ENCODE data around the gene RAB2B. TPM values are rescaled to one million over a fixed set of nuclear protein-coding genes. Genes with fewer than 3 reads are reported as not detected.

The RAB2B gene
- total RNA-seq, 3 donors from 2014 or later (not counting 1 experiment from before 2014, with no cell fraction given): 43.3 to 64.7 (median 50.9) TPM

GRCh38 chr14:21414137-21414631 lies 62.6 kb downstream of the RAB2B start:
- ATAC-seq (no peak), DNase-seq (no peak)
- no peaks in the 10 kb centered on the region for H3K4me1 ChIP-seq (ENCODE audit: control insufficient read depth, insufficient read depth, low read length)
- no peak overlapping the region for H3K4me3 ChIP-seq (ENCODE audit: low read length)
- H3K36me3 ChIP-seq (ENCODE audit: control insufficient read depth, insufficient read depth, low read length): peaks cover 73% of the 10 kb centered on the region
- no peaks in the 10 kb centered on the region for H3K27me3 Mint-ChIP-seq (ENCODE audit: low read depth in 2 of 2)
- no peaks in the 10 kb centered on the region for H3K4me1 Mint-ChIP-seq
- H3K4me3 Mint-ChIP-seq: no peak overlapping the region
- intact Hi-C loops (cut with micrococcal nuclease): no loop called here
- H3K27ac ChIP-seq (ENCODE audit: low read length): no peak overlapping the region
- no peak overlapping the region for H3K27ac Mint-ChIP-seq
- TF ChIP-seq CTCF (IDR thresholded peaks at IDR 0.05): no peak
- no peaks in the 10 kb centered on the region for H3K27me3 ChIP-seq (ENCODE audit: control insufficient read depth, insufficient read depth, low read length)
- no peaks in the 10 kb centered on the region for H3K9me3 ChIP-seq (ENCODE audit: control insufficient read depth, insufficient read depth, low read length)
- H3K9me3 Mint-ChIP-seq: no peaks in the 10 kb centered on the region
- peaks cover 26% of the 10 kb centered on the region for H3K36me3 Mint-ChIP-seq
- WGBS (ENCODE audit: insufficient coverage): no CpG with 5 or more reads among the region's 1 CpG

Other genes starting within 250 kb of the RAB2B start
- gene HNRNPC, start 207.5 kb downstream of the RAB2B start, total RNA-seq: 100 to 1,000 TPM; 501 to 547 (median 515) TPM
- gene RPGRIP1, start 196.9 kb downstream of the RAB2B start, total RNA-seq: under 1 TPM in 2 of 3 donors, not detected in 1; 0.68 to 0.85 TPM
- 10 to 100 TPM; 60.3 to 72.6 (median 65.1) TPM for gene SUPT16H, start 92.9 kb downstream of the RAB2B start, total RNA-seq
- gene CHD8, start 20.8 kb downstream of the RAB2B start, total RNA-seq: 100 to 1,000 TPM; 150 to 167 (median 162) TPM
- gene TOX4, start 236 bp upstream of the RAB2B start, total RNA-seq: 100 to 1,000 TPM; 103 to 123 (median 123) TPM
- 10 to 100 TPM; 63.3 to 72.5 (median 68.3) TPM for gene METTL3, start 34.4 kb upstream of the RAB2B start, total RNA-seq
- gene SALL2, start 49.4 kb upstream of the RAB2B start, total RNA-seq: 1 to 10 TPM; 1.6 to 2.5 (median 2.2) TPM
- gene OR10G3, start 103.1 kb upstream of the RAB2B start, total RNA-seq: not detected
- gene OR10G2, start 158.0 kb upstream of the RAB2B start, total RNA-seq: not detected
- gene OR4E2, start 176.9 kb upstream of the RAB2B start, total RNA-seq: not detected
- gene OR4E1, start 196.9 kb upstream of the RAB2B start, total RNA-seq: not detected